ENCODE measurements around the gene FAM240A. TPM values are rescaled to one million over a fixed set of nuclear protein-coding genes. Genes with fewer than 3 reads are reported as not detected.

Gene FAM240A
- total RNA-seq, 1 experiment from 2014 or later, result not detected

DNA sequence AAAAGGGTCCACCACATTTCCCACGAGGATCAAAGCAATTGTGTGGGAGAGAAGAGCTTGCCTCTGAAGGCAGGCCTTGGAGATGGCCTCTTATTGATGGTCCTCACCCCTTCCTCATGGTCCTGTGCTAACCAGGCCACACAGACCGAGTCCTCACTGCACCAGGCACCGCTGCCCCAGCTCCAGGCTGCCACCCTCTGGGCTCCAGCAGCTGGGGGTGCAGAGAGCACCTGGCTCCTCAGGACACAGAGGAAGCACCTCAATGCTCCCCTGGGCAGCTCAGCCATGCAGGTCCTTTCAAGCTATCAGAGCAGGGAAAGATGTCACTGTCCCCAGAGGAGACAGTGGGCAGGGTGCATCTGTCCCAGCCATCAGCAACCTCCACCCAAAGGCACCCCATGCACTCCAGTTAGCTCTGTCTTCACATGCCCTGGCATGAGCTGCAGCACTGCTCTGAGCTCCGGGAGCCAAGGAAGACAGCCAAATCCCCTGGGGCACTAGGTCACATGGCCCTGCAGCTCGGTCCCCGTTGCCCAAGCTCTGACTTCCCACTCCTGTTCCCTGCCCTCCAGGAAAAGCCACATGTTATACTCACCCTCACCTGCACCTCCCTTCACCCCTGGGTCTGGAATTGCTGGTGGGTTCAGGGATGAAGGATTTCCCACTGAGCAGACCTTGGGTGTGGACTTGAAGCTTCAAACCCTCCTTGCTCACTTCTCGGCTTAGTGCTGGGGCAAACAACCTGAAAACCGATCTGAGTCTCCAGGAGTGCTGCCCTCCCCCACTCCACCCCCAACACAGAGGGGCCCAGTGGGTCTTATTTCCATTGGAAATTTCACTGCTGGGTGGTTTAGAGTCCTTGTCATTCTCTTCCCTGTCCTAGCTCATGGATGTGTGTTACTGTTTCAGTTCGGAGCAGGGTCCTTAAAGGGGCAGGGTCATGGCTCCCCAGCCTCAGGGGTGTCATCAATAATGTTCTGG, 48.5 kb downstream of the FAM240A start:
- DNase-seq (ENCODE audit: low read depth), result no peak

DNA sequence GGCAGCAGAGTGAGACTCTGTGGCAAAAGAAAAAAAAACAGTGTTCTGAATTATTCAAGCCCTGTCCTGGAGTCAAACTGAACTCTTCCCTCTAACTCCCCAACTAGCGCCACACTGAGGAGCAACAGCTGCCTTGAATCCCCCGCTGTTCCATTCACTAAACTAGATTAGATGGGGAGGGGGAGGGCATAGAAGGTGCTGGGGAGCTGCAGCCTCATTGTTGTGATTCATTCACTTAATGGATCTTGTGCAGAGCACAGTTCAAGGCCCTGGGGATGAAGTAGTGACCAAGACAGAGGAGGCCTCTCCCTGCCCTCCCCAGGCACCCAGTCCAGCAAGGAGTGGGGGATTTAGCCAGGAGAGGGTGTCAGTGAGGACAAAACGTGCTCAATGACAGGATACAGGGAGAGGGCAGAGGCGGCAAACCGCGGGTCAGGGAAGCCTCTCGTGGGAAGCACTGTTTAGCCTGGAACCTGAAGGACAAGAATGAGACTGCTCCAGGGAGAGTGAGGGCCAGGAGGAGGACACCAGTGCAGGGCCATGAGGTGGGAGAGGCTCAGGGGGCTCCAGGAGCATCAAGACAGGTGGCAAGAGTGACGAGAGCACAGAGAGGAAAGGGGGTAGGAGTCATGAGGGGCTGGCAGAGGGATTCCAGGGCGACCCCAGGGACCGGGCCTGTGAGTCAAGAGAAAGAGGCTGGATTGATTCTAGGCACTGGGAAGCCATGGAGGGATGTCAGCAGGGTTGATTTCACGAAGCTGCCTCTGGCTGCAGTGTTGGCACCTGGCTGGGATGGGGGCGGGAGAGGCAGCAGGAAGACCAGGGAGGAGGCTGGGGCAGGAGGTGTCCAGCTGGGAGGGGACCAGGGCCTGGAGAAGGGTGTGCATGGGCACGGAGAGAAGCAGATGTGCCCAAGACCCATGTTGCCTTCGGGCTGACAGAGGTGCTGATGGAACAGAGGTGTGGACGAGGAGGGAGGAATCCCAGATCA, 49.7 kb downstream of the FAM240A start:
- no peak for DNase-seq (ENCODE audit: low read depth)

DNA sequence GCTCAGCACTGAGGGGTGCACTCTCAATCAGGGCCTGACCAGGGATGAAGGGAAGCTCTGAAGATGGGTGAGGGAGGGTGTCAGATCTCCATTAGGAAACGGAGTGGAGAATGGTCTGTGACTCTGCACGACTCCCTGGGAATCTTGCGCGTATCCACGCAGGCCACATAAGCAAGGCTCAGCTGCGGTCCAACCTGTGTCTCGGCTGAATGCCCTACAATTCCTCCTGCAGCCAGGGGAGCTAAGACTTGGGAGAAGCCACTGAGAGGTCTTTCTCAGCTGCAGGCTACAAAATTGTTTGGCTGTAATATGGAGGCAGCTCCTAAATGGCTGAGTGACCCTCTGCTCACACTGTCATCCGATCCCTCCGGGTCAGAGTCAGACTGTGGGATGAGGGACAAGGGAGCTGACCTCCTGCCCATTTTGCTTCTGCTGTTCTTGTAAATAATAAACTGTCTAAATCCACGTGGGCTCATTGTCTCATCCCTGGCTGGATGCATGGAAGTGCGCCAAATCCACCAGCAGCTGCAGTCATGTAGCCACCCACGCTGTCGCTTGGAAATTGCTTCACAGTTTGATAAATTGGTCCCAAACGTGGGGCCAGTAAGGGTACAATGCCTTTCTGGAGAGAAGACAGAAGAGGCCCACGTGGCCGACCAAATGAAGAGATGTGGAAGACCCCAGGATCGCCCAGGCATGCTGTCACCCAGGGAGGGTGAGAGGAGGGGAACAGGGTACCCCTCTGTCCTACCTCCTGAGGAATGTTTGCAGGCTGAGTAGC, 50.6 kb downstream of the FAM240A start:
- no peak for DNase-seq (ENCODE audit: low read depth)

DNA sequence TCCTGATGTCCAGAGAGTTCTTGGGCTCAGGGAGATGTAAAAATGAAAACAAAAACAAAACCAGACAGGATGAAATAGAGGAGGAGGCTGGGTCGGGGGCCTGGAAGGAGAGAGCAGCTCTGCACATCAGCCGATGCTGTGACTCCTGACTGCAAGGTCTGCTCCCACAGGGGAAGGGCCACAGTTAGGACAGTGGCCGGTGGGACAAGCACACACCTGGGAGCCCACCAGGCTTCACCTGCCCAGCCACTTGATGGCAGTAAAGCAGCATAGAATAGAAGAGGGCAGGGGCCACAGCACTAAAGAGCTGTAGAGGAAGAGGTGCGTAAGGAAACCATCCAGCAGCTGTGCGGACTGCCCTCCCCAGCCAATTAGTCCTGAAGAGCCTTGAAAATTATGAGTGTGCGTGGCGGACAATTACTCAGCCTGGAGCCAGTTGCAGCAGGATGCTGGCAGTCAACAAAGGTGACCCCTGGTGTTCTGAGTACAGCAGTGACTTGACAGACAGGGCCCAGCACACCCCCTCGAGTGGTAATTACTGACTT, 51.3 kb downstream of the FAM240A start:
- DNase-seq (ENCODE audit: low read depth), result peak; percentile 49

DNA sequence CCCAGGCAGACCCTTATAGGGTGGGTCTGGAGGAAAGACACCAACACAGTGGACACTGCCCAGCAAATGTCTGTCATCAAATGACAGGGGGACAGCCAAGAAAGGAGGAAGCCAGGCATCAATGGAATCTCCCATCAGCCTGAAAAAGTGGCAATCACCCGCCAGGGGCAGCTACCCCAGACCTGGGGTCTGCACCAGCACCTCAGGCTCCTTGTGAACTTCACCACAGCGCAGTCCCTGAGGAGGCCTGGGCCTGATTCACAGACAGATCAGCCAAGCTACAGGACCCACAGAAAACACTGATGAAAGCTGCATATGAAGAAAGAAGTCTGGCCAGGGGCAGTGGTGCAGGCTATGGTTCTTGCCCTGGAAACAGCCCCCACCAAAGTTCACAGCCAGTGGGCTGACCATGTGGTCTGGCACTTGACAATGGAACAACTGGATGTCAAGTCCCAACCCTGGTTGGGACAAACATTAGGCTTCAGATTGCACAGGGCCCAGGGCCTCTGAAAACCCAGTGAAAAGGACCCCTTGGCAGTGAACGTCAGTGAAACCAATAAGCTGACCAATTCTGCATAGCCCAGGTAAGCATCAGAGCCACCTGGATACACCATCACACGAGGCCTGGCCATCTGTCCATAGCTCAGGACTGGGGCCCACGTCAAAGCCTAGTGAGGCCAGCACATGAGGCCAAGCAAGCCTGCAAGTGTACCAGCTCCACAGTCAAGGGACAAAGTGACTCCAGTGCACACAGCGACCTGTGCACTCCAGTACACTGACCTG, 52.1 kb downstream of the FAM240A start:
- DNase-seq (ENCODE audit: low read depth), result no peak

DNA sequence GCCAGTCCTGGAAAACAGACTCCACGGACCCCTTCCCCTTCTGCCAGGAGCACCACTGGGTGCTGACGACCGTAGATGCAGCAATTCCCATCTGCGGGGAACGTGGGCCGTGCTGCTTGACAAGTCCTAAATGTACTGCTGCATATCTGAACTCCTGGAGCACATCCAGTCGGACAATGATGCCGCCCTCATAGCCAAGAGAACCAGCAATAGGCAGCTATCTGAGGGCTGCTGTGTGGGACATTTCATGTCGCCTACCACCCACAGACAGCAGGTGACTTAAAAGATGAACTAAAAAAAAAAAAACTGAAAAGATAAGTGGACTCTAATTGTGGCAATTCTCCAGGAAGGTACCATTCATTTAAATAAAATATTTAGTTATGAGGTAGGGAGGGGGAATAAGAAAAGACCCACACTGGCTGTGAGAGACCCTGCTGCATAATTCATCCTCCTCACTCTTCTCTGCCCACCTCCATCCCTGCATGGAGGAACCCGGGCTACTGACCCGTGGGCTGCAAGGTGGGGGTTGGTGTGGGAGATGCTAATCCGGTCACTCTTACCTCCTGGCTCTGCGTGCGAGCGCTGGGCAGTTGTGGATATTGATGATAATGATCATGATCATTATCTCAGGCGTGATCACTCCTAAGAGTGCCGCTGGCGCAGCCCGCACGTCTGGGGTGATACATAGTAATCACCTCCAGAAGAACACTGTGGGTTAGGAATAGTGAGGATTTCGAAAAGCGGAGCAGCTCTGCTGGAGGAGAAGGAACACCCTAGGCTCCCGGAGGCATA, 52.8 kb downstream of the FAM240A start:
- no peak for DNase-seq (ENCODE audit: low read depth)

DNA sequence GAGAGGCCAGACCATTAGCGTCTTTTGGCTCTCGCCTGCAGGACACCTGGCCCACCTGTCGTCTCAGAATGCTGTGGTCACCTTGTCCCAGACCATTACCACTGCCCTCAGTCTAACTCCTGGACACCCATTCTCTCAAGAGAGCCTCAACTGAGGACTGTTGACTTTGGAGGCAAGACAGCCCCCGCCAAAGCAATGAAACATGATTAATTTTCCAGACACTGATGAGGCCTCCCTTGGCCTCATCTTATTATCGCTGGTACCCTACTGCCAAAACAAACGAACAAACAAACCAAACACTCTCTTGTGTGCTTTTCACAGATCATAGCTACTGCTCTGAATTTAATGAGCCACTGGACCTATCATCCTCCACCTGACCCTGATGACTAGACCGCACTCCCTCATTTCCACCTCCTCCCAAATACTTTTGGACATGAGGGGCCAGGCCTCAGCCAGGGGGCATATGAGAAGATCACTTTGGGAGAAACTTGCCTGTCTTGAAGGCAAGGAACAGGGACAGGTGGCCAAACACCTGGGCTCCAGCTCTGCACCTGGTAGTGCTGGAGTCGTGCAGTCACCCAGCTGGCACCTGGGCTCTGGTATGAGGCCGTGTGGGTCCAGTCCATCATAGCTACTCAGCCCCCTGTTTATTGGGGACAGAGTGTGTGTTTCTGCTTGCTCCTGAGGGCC, 53.6 kb downstream of the FAM240A start:
- no peak for DNase-seq (ENCODE audit: low read depth)

DNA sequence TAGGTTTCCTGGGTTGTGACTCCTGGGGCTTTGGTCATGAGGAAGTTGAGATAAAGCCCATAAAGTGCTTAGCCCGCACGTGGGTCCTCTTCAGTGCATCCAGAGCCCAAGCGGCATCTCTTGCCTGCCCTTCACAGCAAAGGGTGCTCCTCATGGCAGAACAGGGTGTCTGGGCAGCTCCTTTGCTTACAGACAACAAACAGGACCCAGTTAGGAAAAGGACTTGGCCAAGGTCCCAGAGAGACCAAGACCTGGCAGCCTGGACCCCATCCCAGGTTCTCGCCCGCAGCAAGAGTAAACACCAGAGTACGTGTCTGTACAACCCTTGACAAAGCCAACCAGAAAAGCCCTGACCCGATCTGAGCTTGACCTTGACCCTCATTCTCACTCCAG, 54.1 kb downstream of the FAM240A start:
- DNase-seq (ENCODE audit: low read depth), result no peak

DNA sequence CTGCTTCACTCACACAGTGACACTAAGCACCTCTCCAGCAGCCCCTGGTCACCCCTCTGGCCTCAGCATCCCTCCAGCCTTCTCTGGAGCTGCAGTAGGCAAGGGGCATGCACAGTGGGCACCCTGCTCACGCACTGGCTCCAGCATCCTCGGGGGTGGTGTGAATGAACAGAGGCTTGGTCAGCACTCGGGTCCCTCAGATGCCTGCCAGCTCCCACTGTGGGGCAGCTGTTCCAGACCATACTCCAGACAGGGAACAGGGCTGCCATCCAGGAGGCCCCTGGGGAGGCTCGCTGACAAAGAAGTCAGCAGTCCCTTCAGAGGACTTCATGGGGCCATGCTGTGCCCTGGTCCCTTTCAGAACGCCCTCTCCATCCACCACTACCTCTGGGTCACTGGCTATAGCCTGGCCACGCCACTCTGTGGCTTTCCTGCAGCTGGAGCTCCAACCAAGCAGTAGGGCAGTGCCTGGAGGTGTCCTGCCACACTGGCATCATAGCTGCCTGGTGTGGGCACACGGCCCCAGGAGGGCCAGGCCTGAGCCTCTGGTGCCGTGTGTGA, 54.8 kb downstream of the FAM240A start:
- no peak for DNase-seq (ENCODE audit: low read depth)

DNA sequence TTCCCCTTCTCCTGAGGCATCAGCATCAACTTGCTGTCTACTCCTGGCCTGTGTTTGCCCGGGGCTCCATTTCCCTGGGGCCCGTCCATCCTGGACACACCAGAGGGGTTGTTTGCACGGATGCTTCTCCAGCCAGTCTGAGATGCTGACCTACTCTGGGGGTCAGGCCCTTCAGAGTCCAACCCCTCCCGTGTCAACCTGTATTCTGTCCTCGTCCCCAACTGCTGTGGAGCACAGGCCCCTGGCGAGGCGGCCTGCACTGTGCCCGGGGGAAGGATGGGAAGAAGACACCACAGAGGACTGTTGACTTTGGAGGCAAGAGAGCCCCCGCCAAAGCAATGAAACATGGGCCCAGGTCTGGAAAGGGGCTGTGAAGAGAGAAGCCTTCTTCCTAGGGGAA, 55.3 kb downstream of the FAM240A start:
- no peak for DNase-seq (ENCODE audit: low read depth)

DNA sequence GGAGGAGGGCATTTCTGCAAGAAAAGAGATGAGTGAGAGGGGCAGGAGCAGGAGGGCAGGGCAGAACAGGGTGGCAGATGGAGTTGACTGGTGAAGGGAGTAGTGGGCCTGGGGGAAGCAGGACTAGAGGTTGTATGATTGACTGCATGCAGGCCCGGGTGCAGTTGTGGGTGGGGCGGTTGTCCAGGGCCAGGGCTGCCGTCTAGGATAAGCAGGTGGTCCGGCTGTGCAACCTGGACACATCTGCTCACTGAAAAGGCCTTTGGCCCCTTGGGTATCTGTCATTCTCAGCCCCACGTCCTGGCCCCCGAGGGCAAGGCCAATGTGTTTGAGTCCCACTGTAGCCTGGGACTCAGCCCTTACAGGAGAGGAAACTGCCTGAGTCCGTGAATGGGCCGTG, 55.8 kb downstream of the FAM240A start:
- no peak for DNase-seq (ENCODE audit: low read depth)

DNA sequence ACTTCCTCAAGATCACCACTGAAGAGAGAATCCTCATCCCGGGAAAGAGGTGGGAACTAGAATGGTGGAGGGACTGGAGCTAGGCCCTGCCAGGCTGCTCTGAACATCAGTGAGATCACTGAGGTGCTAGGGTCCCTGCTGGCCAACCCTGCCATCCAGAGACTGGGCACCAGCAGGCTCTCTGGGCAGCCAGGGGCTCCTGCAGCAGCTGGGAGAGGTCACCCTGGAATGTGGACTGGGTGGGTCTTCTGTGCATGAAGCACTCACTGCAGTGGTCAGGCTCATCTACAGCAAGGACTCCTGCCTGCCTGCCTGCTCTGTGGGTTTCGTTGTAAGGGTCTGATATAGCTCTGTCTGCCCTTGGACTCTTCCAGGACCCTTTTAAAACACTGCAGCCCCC, 56.3 kb downstream of the FAM240A start:
- DNase-seq (ENCODE audit: low read depth), result no peak

DNA sequence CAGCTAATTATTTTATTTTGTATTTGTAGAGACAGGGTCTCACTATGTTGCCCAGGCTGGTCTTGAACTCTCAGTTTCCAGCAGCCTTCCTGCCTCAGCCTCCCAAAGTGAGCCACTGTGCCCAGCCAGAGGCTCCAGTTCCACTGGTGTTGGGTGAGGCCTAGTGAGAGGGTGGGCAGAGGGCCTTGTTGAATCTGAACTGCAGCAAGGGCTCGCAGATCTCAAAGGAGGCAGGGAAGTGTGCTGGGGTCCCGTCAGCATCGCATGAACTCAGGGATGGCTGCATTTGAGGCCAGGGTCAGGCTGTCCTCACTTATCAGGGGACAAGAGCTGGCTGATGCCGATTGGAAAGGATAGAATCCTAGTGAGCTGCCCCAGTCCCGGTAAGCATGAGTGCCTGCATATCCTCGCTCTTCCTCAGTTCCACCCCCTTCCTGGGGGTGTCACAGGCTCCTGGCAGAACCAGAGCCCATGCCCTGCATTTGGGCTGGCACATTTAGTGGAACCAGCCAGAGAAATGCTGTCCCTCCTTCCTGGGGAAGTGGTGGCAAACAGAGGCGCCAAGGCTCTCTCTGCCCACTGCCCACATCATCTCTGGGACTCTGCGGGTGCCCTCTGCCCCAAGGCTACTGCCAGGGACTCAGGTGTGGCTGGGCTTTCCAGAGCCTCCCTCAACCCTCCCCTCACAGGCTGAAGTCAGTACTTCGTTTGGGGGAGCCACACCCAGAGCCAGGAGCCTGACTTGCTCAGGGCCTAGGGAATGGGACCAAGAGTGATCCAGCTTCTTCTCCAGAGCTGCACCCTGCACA, 57.1 kb downstream of the FAM240A start:
- no peak for DNase-seq (ENCODE audit: low read depth)

DNA sequence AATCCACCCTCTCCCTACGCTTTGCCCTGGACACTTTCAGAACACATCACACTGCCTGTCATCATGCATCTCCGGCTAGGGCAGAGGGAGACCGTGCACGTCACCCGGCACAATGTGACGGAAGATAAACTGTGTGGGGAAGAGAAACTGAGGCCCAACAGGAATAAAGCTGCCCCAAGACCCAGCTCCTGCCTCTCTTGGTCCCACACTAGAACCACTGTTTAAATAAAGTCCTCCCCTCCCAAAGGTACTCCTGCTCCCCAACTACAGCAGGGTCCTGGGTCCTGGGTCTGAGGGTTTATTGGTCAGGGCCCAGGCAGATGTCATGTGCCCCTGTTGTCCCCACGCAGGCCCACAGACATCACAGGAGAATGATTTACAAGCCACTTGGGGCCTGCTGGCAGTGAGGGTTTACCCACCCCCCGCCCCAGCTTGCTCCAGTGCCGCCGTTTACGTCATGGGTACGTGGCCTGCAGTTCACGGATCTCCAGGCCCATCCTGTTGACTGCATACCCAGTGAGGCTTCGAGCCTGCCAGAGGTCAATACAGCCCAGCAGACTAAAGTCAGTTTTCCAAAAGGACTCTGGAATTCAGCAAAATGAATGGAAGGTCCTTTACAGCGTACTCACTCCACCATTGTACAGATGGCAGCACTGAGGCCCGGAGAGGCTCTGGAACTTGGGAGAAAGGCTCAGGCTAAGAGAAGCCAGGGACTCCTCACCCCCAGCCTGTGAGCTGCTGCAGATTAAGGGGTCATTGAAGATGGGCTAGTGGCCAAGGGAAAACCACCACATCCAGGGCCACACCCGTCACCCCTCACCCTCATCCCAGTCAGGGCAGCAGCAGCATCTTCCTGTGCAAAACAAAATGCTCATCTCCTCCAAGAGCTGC, 57.9 kb downstream of the FAM240A start:
- DNase-seq (ENCODE audit: low read depth), result no peak

DNA sequence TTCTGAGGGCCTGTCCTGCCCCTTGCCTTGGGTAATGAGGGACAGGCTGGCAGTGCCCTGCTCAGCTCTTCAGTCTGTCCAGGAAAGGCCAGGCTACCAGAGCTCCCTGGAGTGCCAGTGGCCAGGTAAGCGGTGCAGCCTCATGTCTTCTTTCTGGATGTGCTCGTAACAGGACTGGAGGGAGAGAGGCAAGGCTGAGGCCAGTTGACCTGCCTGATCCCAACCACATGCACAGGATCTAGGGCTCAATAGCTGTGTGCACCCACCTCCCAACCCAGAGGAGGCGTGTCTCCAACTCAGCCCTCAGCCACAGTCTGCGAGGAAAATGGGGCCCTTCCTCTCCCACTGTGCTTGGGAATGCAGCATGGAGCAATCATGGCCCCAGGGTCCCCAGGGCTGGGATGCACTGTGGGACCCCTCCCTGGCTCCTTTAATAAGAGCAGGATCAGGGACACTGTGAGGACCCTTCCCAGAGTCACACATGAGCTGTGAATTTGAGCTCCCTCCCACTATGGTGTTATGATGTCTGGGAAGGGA, 58.6 kb downstream of the FAM240A start:
- DNase-seq (ENCODE audit: low read depth), result no peak
